Tibial nerve (tissue), 4 donors: ENCODE measurements around the gene RASA2. TPM values are rescaled to one million over a fixed set of nuclear protein-coding genes. Genes with fewer than 3 reads are reported as not detected.

Experiments used
- DNase-seq, 2 donors: peaks; one replicate each; pipeline ENCODE4 v3.0.0-alpha.2; 2019; ENCODE audit warnings: low spot score in 2 of 2
- H3K27ac ChIP-seq, 4 donors: fragments of 200-600 bp; sonication (generic) in 3 of 4; one replicate each; pipeline ENCODE4 v1.5.1; 2017 to 2019; ENCODE audit warnings: mild to moderate bottlenecking in 1 of 4
- H3K27me3 ChIP-seq, 2 donors: fragments of 200-600 bp; sonication (generic) in 1 of 2; one replicate each; pipeline versions ENCODE4 v1.5.1 to v1.6.0; 2017 to 2019
- H3K36me3 ChIP-seq, 3 donors: fragments of 200-600 bp; sonication (generic); one replicate each; pipeline ENCODE4 v1.5.1; 2018 to 2019
- H3K4me1 ChIP-seq, 4 donors: fragments of 200-600 bp; sonication (generic) in 3 of 4; one replicate each; pipeline ENCODE4 v1.5.1; 2017 to 2019
- H3K4me3 ChIP-seq, 4 donors: fragments of 200-600 bp; sonication (generic) in 3 of 4; one replicate each; pipeline ENCODE4 v1.5.1; 2017 to 2019; ENCODE audit warnings: mild to moderate bottlenecking in 1 of 4, moderate library complexity in 1 of 4
- H3K9me3 ChIP-seq, 4 donors: fragments of 200-600 bp; sonication (generic) in 3 of 4; one replicate each; pipeline ENCODE4 v1.5.1; 2017 to 2019
- CTCF ChIP-seq, 5 experiments: fragments of 200-600 bp in 3 of 5; fragments of 450-650 bp in 2 of 5; sonication (generic) in 3 of 5; IDR thresholded peaks; one replicate each; pipeline ENCODE4 v1.5.1; 2016 to 2019; ENCODE audit warnings: antibody characterized with exemption in 5 of 5, mild to moderate bottlenecking in 3 of 5, moderate library complexity in 2 of 5
- EP300 ChIP-seq, 2 donors: sonication (generic); formaldehyde crosslinking; IDR thresholded peaks; one replicate each; pipeline ENCODE4 v1.6.1; 2017; ENCODE audit warnings: antibody characterized with exemption in 2 of 2, mild to moderate bottlenecking in 1 of 2
- POLR2A ChIP-seq, 2 donors: fragments of 450-650 bp; IDR thresholded peaks; one replicate each; pipeline ENCODE4 v1.6.1; 2017; ENCODE audit warnings: antibody characterized with exemption in 2 of 2, mild to moderate bottlenecking in 2 of 2, moderate library complexity in 2 of 2
- WGBS, 2 donors: methylation state at CpG; one replicate each; pipeline ENCODE4 v1.1.5; 2018; 5-methylcytosine and 5-hydroxymethylcytosine counted together
- total RNA-seq, 4 donors: library from RNA; depleted of rRNA; stranded (reverse); fragments of >200 nt; gene quantifications; one replicate each; pipeline ENCODE4 v1.1.0, GENCODE V29; 2016

The RASA2 gene
- total RNA-seq, 4 donors from 2014 or later: 19.6 to 46.8 (median 37.2) TPM

- DNase-seq: no peak
- peaks cover 0 to 10% (median 1%) of the 10 kb centered on the region in 4 donors for H3K4me1 ChIP-seq
- 87 to 90% methylated on average over 6 of the region's 6 CpGs for WGBS, 2 donors
- H3K27ac ChIP-seq: no peak overlapping the region
- no peaks in the 10 kb centered on the region for H3K9me3 ChIP-seq
- no peak overlapping the region for H3K4me3 ChIP-seq
- peaks cover 0 to 54% (median 0%) of the 10 kb centered on the region in 3 donors for H3K36me3 ChIP-seq
- TF ChIP-seq CTCF (IDR thresholded peaks at IDR 0.05) (no peak), EP300 (IDR thresholded peaks at IDR 0.05) (no peak), POLR2A (IDR thresholded peaks at IDR 0.05) (no peak)
- no peaks in the 10 kb centered on the region for H3K27me3 ChIP-seq
Observed at GRCh38 chr3:141447383-141447782, 39.4 kb upstream of the RASA2 start.

GRCh38 chr3:141448606-141449220 lies 38.1 kb upstream of the RASA2 start:
- peaks cover 0 to 11% (median 2%) of the 10 kb centered on the region in 4 donors for H3K4me1 ChIP-seq
- H3K36me3 ChIP-seq: peaks cover 0 to 40% (median 0%) of the 10 kb centered on the region in 3 donors
- H3K27me3 ChIP-seq: no peaks in the 10 kb centered on the region
- H3K4me3 ChIP-seq: no peak overlapping the region
- WGBS, 2 donors: 57 to 70% methylated on average over 6 of the region's 6 CpGs
- no peak for DNase-seq
- peak overlapping the region in 2 of 4 donors; percentile 0 to 9 for H3K27ac ChIP-seq
- H3K9me3 ChIP-seq: no peaks in the 10 kb centered on the region
- TF ChIP-seq EP300 (IDR thresholded peaks at IDR 0.05) (no peak), POLR2A (IDR thresholded peaks at IDR 0.05) (no peak), CTCF (IDR thresholded peaks at IDR 0.05) (no peak)

- DNase-seq: no peak
- TF ChIP-seq CTCF (IDR thresholded peaks at IDR 0.05) (no peak), EP300 (IDR thresholded peaks at IDR 0.05) (no peak), POLR2A (IDR thresholded peaks at IDR 0.05) (no peak)
- WGBS, 2 donors: 64 to 70% methylated on average over 6 of the region's 6 CpGs
- Histone ChIP-seq H3K4me3 (no peak overlapping the region), H3K27ac (peak overlapping the region in 1 of 4 donors; percentile 0), H3K27me3 (no peaks in the 10 kb centered on the region), H3K9me3 (no peaks in the 10 kb centered on the region), H3K36me3 (peaks cover 0 to 33% (median 0%) of the 10 kb centered on the region in 3 donors), H3K4me1 (peaks cover 0 to 14% (median 2%) of the 10 kb centered on the region in 4 donors)
Observed at GRCh38 chr3:141449424-141449823, 37.4 kb upstream of the RASA2 start.

- H3K4me1 ChIP-seq: peaks cover 0 to 27% (median 3%) of the 10 kb centered on the region in 4 donors
- DNase-seq: no peak
- no peaks in the 10 kb centered on the region for H3K27me3 ChIP-seq
- TF ChIP-seq CTCF (IDR thresholded peaks at IDR 0.05) (no peak), EP300 (IDR thresholded peaks at IDR 0.05) (no peak), POLR2A (IDR thresholded peaks at IDR 0.05) (no peak)
- peak overlapping the region in 2 of 4 donors; percentile 32 to 37 for H3K27ac ChIP-seq
- WGBS, 2 donors: 71 to 74% methylated on average over 8 of the region's 8 CpGs
- no peak overlapping the region for H3K4me3 ChIP-seq
- H3K9me3 ChIP-seq: no peaks in the 10 kb centered on the region
- peaks cover 0 to 19% (median 0%) of the 10 kb centered on the region in 3 donors for H3K36me3 ChIP-seq
Observed at GRCh38 chr3:141450727-141451375, 36.0 kb upstream of the RASA2 start.

- Histone ChIP-seq H3K27ac (peak overlapping the region in 3 of 4 donors; percentile 15 to 57 (median 29)), H3K9me3 (no peaks in the 10 kb centered on the region), H3K4me1 (peaks cover 0 to 27% (median 3%) of the 10 kb centered on the region in 4 donors), H3K36me3 (peaks cover 0 to 7% (median 0%) of the 10 kb centered on the region in 3 donors), H3K4me3 (no peak overlapping the region), H3K27me3 (no peaks in the 10 kb centered on the region)
- peak; percentile 53 to 78 (median 62) for TF ChIP-seq CTCF (IDR thresholded peaks at IDR 0.05)
- no peak for TF ChIP-seq POLR2A (IDR thresholded peaks at IDR 0.05)
- peak in 1 of 2 donors; percentile 42 for DNase-seq
Observed at GRCh38 chr3:141452045-141452444, 34.8 kb upstream of the RASA2 start.
